HepG2 (cell line): ENCODE measurements around the gene ZBTB17. TPM values are rescaled to one million over a fixed set of nuclear protein-coding genes. Genes with fewer than 3 reads are reported as not detected.

ENCODE experiments used
- ATAC-seq: fragments of 200-7000 bp; cut with Tn5 transposase; 3 replicates; pipeline ENCODE4 v1.9.1; 2020; ENCODE audit warnings: mild to moderate bottlenecking, moderate library complexity
- BruUV-seq: library from RNA; stranded (reverse); fragments of 400-500 nt; replicated peaks from 2 replicates; lab custom pipeline; 2021; lab: Mats Ljungman, UMichigan
- CTCF ChIA-PET: fragments of 300-600 bp; formaldehyde crosslinking; extraction: SDS; loops from one replicate; lab custom pipeline; 2021; ENCODE audit warnings: low total read pairs, inconsistent platforms, low intra/inter-chr PET ratio; lab: Yijun Ruan, JAX
- POLR2A ChIA-PET: fragments of 350-600 bp; sonication (Branson Sonifier 250); formaldehyde crosslinking; loops from one replicate; lab custom pipeline; 2020; ENCODE audit warnings: antibody characterized with exemption, inconsistent platforms; lab: Yijun Ruan, JAX
- DNase-seq: peaks from one replicate; pipeline ENCODE4 v3.0.0-alpha.2; 2015; ENCODE audit warnings: low spot score
- FAIRE-seq: peaks from 3 replicates; lab custom pipeline; 2011; peaks lifted over from hg19 to GRCh38; lab: Jason Lieb, UNC
- H2AFZ ChIP-seq: one replicate; pipeline ENCODE4 v1.6.1; 2011; ENCODE audit warnings: low read length, inconsistent platforms
- H3K27ac ChIP-seq: fragments of 300-600 bp; 3 replicates; pipeline ENCODE4 v1.8.0; 2011; ENCODE audit warnings: mixed run types, mild to moderate bottlenecking, mixed read lengths, low read length, inconsistent platforms; ENCODE audit not compliant: insufficient read depth; ENCODE audit errors: extremely low read length
- H3K27me3 ChIP-seq, 2 experiments: fragments of 200-600 bp in 1 of 2; 2 replicates in 1 of 2; 3 replicates in 1 of 2; pipeline versions ENCODE4 v1.6.0 to v1.8.0; 2011; ENCODE audit warnings: low read length in 2 of 2, mild to moderate bottlenecking in 2 of 2, moderate library complexity in 2 of 2, inconsistent platforms in 1 of 2; ENCODE audit not compliant: insufficient read depth in 2 of 2, control insufficient read depth in 1 of 2
- H3K36me3 ChIP-seq, 2 experiments: fragments of 200-600 bp in 1 of 2; replicated peaks in 1 of 2; 2 replicates in 1 of 2; 3 replicates in 1 of 2; pipeline versions ENCODE4 v1.5.1 to v1.8.0; 2011; ENCODE audit warnings: low read length in 2 of 2, inconsistent platforms in 1 of 2; ENCODE audit not compliant: insufficient read depth in 2 of 2, control insufficient read depth in 1 of 2
- H3K4me1 ChIP-seq: 2 replicates; pipeline ENCODE4 v1.5.1; 2012; ENCODE audit warnings: low read length, inconsistent platforms; ENCODE audit not compliant: insufficient read depth
- H3K4me2 ChIP-seq: 2 replicates; pipeline ENCODE4 v1.6.0; 2011; ENCODE audit warnings: low read depth, low read length, inconsistent platforms
- H3K4me3 ChIP-seq, 3 experiments: fragments of 200-600 bp in 1 of 3; sonication (generic), shearing (Covaris generic) in 1 of 3; replicated peaks in 1 of 3; 2 replicates each; pipeline ENCODE4 v1.5.1; 2011 to 2016; ENCODE audit warnings: low read length in 3 of 3, inconsistent platforms in 2 of 3, low read depth in 2 of 3, mild to moderate bottlenecking in 2 of 3, control low read depth in 1 of 3, mixed read lengths in 1 of 3; ENCODE audit not compliant: insufficient read depth in 1 of 3
- H3K79me2 ChIP-seq: one replicate; pipeline ENCODE4 v1.6.1; 2011; ENCODE audit warnings: low read length, inconsistent platforms; ENCODE audit not compliant: insufficient read depth
- H3K9ac ChIP-seq: 2 replicates; pipeline ENCODE4 v1.6.0; 2011; ENCODE audit warnings: mild to moderate bottlenecking, low read depth, low read length, inconsistent platforms; ENCODE audit not compliant: insufficient read depth
- H3K9me3 ChIP-seq: 2 replicates; pipeline ENCODE4 v1.5.1; 2012; ENCODE audit warnings: mild to moderate bottlenecking, low read length
- H4K20me1 ChIP-seq: 2 replicates; pipeline ENCODE4 v1.6.0; 2011; ENCODE audit warnings: inconsistent platforms, mild to moderate bottlenecking, low read length, moderate library complexity; ENCODE audit not compliant: insufficient read depth
- HNRNPUL1 ChIP-seq: fragments of 200-400 bp; formaldehyde crosslinking; IDR thresholded peaks from 2 replicates; pipeline ENCODE4 v1.6.1; 2017; ENCODE audit warnings: low read depth, mild to moderate bottlenecking, low read length, moderate library complexity
- KLF16 ChIP-seq, 2 experiments: sonication (generic) in 1 of 2; formaldehyde crosslinking in 1 of 2; IDR thresholded peaks; 2 replicates each; pipeline versions ENCODE4 v1.6.1 to v1.8.0; 2016 to 2023; ENCODE audit warnings: missing genetic modification reagents in 2 of 2, missing compliant biosample characterization in 1 of 2
- NFYB ChIP-seq: sonication (generic); formaldehyde crosslinking; IDR thresholded peaks from 2 replicates; pipeline ENCODE4 v1.4.0; 2020; ENCODE audit warnings: missing genetic modification reagents
- SMAD9 ChIP-seq: sonication (generic); formaldehyde crosslinking; IDR thresholded peaks from 2 replicates; pipeline ENCODE4 v1.5.1; 2020; ENCODE audit warnings: mild to moderate bottlenecking, missing genetic modification reagents
- SMYD3 ChIP-seq: sonication (generic); formaldehyde crosslinking; IDR thresholded peaks from 2 replicates; pipeline ENCODE4 v1.8.1; 2023; ENCODE audit warnings: mild to moderate bottlenecking, missing genetic modification reagents
- U2AF1 ChIP-seq: fragments of 200-400 bp; formaldehyde crosslinking; optimal IDR thresholded peaks from 2 replicates; pipeline ENCODE3; 2017; ENCODE audit warnings: mild to moderate bottlenecking, low read depth, low read length
- YEATS4 ChIP-seq: sonication (generic); formaldehyde crosslinking; IDR thresholded peaks from 2 replicates; pipeline ENCODE4 v1.4.0; 2020; ENCODE audit warnings: missing genetic modification reagents, borderline replicate concordance
- ZNF20 ChIP-seq: sonication (generic); formaldehyde crosslinking; IDR thresholded peaks from 2 replicates; pipeline ENCODE4 v1.4.0; 2020; ENCODE audit warnings: mild to moderate bottlenecking, moderate library complexity, missing genetic modification reagents
- ZNF292 ChIP-seq: sonication (generic); formaldehyde crosslinking; IDR thresholded peaks from 2 replicates; pipeline ENCODE4 v1.8.1; 2022; ENCODE audit warnings: mild to moderate bottlenecking, low read depth, missing genetic modification reagents, borderline replicate concordance
- ZNF331 ChIP-seq: sonication (generic); formaldehyde crosslinking; IDR thresholded peaks from 2 replicates; pipeline ENCODE4 v1.4.0; 2020; ENCODE audit warnings: missing genetic modification reagents
- ZNF367 ChIP-seq: sonication (generic); formaldehyde crosslinking; IDR thresholded peaks from 2 replicates; pipeline ENCODE4 v1.4.0; 2020; ENCODE audit warnings: missing genetic modification reagents, borderline replicate concordance
- WGBS: methylation state at CpG from one replicate; pipeline ENCODE4 v1.1.6; 2017; ENCODE audit warnings: low lambda C conversion rate; 5-methylcytosine and 5-hydroxymethylcytosine counted together
- in situ Hi-C: cut with HindIII; loops from 2 replicates; pipeline ENCODE4 v1.10.0; 2017; ENCODE audit warnings: low pct_unique_long_range_greater_than_20kb; ENCODE audit not compliant: extremely low pct_ligation_motif_present
- intact Hi-C: fragments of 100-400 bp; cut with micrococcal nuclease; formaldehyde crosslinking; loops from one replicate; pipeline ENCODE4 v1.10.0; 2022; ENCODE audit not compliant: unreplicated experiment
- polyA plus RNA-seq, 8 experiments: library from polyadenylated mRNA; depleted of rRNA in 3 of 8; stranded (reverse) in 7 of 8; unstranded in 1 of 8; fragments of >200 nt; fragmentation: Illumina TruSeq in 4 of 8; extraction: Trizol in 4 of 8; gene quantifications; 2 replicates each; pipeline versions ENCODE4 v1.2.1 to v1.2.3, GENCODE V29; 2011 to 2016; ENCODE audit warnings: low read depth in 4 of 8, missing spikeins in 1 of 8, mixed read lengths in 1 of 8; ENCODE audit not compliant: insufficient read depth in 1 of 8
- total RNA-seq, 5 experiments: library from RNA; depleted of rRNA; stranded (reverse); fragments of >200 nt; fragmentation: Illumina TruSeq; extraction: Trizol; gene quantifications; 2 replicates each; pipeline ENCODE4 v1.2.3, GENCODE V29; 2016; ENCODE audit warnings: low read depth in 1 of 5
- TF ChIP-seq, protein P1 (sequence below): sonication (generic); formaldehyde crosslinking; IDR thresholded peaks from 2 replicates; pipeline ENCODE4 v1.5.1; 2020; ENCODE audit warnings: missing genetic modification reagents, mild to moderate bottlenecking, borderline replicate concordance
- TF ChIP-seq, protein P2 (sequence below): fragments of 450-650 bp; IDR thresholded peaks from 2 replicates; pipeline ENCODE4 v1.6.1; 2017; ENCODE audit warnings: mild to moderate bottlenecking
- TF ChIP-seq, protein P3 (sequence below): conservative IDR thresholded peaks from 2 replicates; pipeline ENCODE4 v1.6.1; 2018; ENCODE audit warnings: missing genetic modification reagents

Gene ZBTB17
- total and polyA plus RNA-seq, 2 of the 13 experiments (the other 11 are each of a cell fraction or from before 2014, with no cell fraction given) = 16.7 to 17.0 TPM

DNA sequence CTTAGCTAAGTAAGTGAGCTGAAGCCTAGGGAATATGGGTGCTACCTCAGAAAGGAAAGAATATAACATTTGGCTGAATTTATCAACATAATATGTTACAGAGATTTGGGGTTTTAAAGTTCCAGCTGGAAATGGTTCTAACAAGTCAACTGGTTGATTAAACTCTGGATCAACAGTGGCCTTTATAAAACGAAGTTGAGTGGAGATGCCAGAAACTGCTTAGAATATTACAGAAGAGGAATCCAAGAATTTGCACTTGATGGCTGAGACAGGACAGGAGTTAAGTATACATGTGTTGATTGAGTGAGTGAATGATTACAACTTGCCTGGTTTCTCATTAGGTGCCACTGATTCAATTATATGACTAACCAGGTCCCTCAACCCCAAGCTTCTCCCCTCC, 7.4 kb upstream of the ZBTB17 start (continued):
- TF ChIP-seq, protein P1, sequence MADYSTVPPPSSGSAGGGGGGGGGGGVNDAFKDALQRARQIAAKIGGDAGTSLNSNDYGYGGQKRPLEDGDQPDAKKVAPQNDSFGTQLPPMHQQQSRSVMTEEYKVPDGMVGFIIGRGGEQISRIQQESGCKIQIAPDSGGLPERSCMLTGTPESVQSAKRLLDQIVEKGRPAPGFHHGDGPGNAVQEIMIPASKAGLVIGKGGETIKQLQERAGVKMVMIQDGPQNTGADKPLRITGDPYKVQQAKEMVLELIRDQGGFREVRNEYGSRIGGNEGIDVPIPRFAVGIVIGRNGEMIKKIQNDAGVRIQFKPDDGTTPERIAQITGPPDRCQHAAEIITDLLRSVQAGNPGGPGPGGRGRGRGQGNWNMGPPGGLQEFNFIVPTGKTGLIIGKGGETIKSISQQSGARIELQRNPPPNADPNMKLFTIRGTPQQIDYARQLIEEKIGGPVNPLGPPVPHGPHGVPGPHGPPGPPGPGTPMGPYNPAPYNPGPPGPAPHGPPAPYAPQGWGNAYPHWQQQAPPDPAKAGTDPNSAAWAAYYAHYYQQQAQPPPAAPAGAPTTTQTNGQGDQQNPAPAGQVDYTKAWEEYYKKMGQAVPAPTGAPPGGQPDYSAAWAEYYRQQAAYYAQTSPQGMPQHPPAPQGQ (CRISPR knock-in tag) = no peak
- TF ChIP-seq, protein P2, sequence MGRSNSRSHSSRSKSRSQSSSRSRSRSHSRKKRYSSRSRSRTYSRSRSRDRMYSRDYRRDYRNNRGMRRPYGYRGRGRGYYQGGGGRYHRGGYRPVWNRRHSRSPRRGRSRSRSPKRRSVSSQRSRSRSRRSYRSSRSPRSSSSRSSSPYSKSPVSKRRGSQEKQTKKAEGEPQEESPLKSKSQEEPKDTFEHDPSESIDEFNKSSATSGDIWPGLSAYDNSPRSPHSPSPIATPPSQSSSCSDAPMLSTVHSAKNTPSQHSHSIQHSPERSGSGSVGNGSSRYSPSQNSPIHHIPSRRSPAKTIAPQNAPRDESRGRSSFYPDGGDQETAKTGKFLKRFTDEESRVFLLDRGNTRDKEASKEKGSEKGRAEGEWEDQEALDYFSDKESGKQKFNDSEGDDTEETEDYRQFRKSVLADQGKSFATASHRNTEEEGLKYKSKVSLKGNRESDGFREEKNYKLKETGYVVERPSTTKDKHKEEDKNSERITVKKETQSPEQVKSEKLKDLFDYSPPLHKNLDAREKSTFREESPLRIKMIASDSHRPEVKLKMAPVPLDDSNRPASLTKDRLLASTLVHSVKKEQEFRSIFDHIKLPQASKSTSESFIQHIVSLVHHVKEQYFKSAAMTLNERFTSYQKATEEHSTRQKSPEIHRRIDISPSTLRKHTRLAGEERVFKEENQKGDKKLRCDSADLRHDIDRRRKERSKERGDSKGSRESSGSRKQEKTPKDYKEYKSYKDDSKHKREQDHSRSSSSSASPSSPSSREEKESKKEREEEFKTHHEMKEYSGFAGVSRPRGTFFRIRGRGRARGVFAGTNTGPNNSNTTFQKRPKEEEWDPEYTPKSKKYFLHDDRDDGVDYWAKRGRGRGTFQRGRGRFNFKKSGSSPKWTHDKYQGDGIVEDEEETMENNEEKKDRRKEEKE = no peak
- TF ChIP-seq ZNF20 (CRISPR knock-in tag) = no peak
- no peak for TF ChIP-seq SMAD9
- TF ChIP-seq HNRNPUL1 = no peak
- no peak for TF ChIP-seq SMYD3 (CRISPR knock-in tag)

DNA sequence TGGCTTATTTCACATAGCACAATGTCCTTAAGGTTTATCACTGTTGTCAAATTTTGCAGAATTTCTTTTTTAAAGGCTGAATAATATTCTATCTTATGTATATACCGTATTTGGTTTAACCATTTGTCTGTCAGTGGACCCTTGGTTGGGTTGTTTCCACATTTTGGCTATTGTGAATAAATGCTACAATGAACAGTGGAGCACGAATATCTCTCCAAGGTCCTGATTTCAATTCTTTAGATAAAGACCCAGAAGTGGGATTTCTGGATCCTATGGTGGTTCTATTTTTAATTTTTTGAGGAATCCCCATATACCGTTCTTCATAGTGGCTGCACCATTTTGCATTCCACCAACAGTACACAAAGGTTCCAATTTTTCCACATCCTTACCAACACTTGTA, 5.8 kb upstream of the ZBTB17 start:
- no peak for DNase-seq
- Histone ChIP-seq H3K4me1 (peaks cover 44% of the 10 kb centered on the region), H3K27me3 (no peaks in the 10 kb centered on the region), H3K36me3 (no peaks in the 10 kb centered on the region), H3K27ac (no peak overlapping the region), H3K79me2 (no peaks in the 10 kb centered on the region), H4K20me1 (no peaks in the 10 kb centered on the region), H3K9ac (no peak overlapping the region), H2AFZ (no peak overlapping the region), H3K4me3 (no peak overlapping the region), H3K9me3 (peaks cover 7% of the 10 kb centered on the region), H3K4me2 (no peak overlapping the region)
- 17% methylated on average over 3 of the region's 3 CpGs for WGBS
- ChIA-PET CTCF (no interaction called here), POLR2A (no interaction called here)
- intact Hi-C loops = no loop called here
- FAIRE-seq = no peak
- no peak for ATAC-seq
- TF ChIP-seq KLF16 (CRISPR knock-in tag; IDR thresholded peaks at IDR 0.05) = no peak
- TF ChIP-seq NFYB (CRISPR knock-in tag) = no peak
- no peak for TF ChIP-seq U2AF1
- TF ChIP-seq ZNF292 (CRISPR knock-in tag) = no peak
- no peak for TF ChIP-seq ZNF331
- TF ChIP-seq ZNF367 = no peak
- TF ChIP-seq, protein P3, sequence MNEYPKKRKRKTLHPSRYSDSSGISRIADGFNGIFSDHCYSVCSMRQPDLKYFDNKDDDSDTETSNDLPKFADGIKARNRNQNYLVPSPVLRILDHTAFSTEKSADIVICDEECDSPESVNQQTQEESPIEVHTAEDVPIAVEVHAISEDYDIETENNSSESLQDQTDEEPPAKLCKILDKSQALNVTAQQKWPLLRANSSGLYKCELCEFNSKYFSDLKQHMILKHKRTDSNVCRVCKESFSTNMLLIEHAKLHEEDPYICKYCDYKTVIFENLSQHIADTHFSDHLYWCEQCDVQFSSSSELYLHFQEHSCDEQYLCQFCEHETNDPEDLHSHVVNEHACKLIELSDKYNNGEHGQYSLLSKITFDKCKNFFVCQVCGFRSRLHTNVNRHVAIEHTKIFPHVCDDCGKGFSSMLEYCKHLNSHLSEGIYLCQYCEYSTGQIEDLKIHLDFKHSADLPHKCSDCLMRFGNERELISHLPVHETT (CRISPR knock-in tag) = no peak
- no peak for TF ChIP-seq YEATS4
- TF ChIP-seq, all 625 proteins: peak for 0
- BruUV-seq = no TSS peak
- in situ Hi-C loops = no loop called here
